H1 (cell line): ENCODE results near the gene CNNM2. TPM values are rescaled to one million over a fixed set of nuclear protein-coding genes. Genes with fewer than 3 reads are reported as not detected.

Experiments
- CTCF ChIA-PET: fragments of 300-600 bp; sonication (Branson Sonifier 250); formaldehyde crosslinking; loops from one replicate; lab custom pipeline; 2021; ENCODE audit not compliant: partially characterized antibody; lab: Charles Lee
- POLR2A ChIA-PET: fragments of 300-600 bp; sonication (Branson Sonifier 250); formaldehyde crosslinking; loops from one replicate; lab custom pipeline; 2021; ENCODE audit warnings: inconsistent platforms; ENCODE audit not compliant: partially characterized antibody; lab: Charles Lee
- DNase-seq, 2 experiments: peaks; one replicate each; pipeline versions ENCODE4 v3.0.0 to v3.0.0-alpha.2; 2010 to 2022; ENCODE audit warnings: low spot score in 2 of 2, low read depth in 1 of 2, mixed read lengths in 1 of 2
- FAIRE-seq: peaks from 2 replicates; lab custom pipeline; 2011; peaks lifted over from hg19 to GRCh38; lab: Jason Lieb, UNC
- H2AFZ ChIP-seq: 2 replicates; pipeline ENCODE4 v1.8.1; 2012; ENCODE audit warnings: low read length, inconsistent platforms
- H2AK5ac ChIP-seq: 2 replicates; pipeline ENCODE4 v1.6.1; 2013; ENCODE audit warnings: low read depth, low read length
- H2BK120ac ChIP-seq: replicated peaks from 2 replicates; pipeline ENCODE3; 2013; ENCODE audit warnings: low read depth, low read length, inconsistent platforms
- H2BK12ac ChIP-seq: 2 replicates; pipeline ENCODE4 v1.6.1; 2013; ENCODE audit warnings: low read depth, low read length
- H2BK15ac ChIP-seq: 2 replicates; pipeline ENCODE4 v1.6.1; 2013; ENCODE audit warnings: low read length
- H2BK20ac ChIP-seq: 2 replicates; pipeline ENCODE4 v1.6.1; 2013; ENCODE audit warnings: low read length
- H2BK5ac ChIP-seq: 2 replicates; pipeline ENCODE4 v1.6.1; 2013; ENCODE audit warnings: low read depth, low read length
- H3K14ac ChIP-seq: 2 replicates; pipeline ENCODE4 v1.6.1; 2013; ENCODE audit warnings: inconsistent platforms; ENCODE audit not compliant: insufficient read length
- H3K18ac ChIP-seq: 2 replicates; pipeline ENCODE4 v1.6.1; 2013; ENCODE audit warnings: low read length; ENCODE audit errors: extremely low read depth
- H3K23ac ChIP-seq: 2 replicates; pipeline ENCODE4 v1.6.1; 2013; ENCODE audit warnings: inconsistent platforms; ENCODE audit not compliant: insufficient read length
- H3K23me2 ChIP-seq: 2 replicates; pipeline ENCODE4 v1.6.1; 2013; ENCODE audit warnings: low read depth, low read length
- H3K27ac ChIP-seq: 2 replicates; pipeline ENCODE4 v1.6.1; 2011; ENCODE audit warnings: low read depth, low read length, inconsistent platforms
- H3K27me3 ChIP-seq, 4 experiments: replicated peaks in 1 of 4; 1 replicate in 1 of 4; 2 replicates in 3 of 4; pipeline versions ENCODE4 v1.6.1 to v1.8.1; 2011 to 2013; ENCODE audit warnings: low read length in 3 of 4, mild to moderate bottlenecking in 3 of 4, inconsistent platforms in 2 of 4, mixed read lengths in 2 of 4, moderate library complexity in 1 of 4; ENCODE audit not compliant: control insufficient read depth in 3 of 4, insufficient read depth in 3 of 4; ENCODE audit errors: extremely low read depth in 1 of 4
- H3K36me3 ChIP-seq, 4 experiments: 2 replicates each; pipeline versions ENCODE4 v1.6.1 to v1.8.1; 2011 to 2013; ENCODE audit warnings: mild to moderate bottlenecking in 4 of 4, low read length in 3 of 4, moderate library complexity in 2 of 4, control low read depth in 1 of 4, inconsistent platforms in 1 of 4; ENCODE audit not compliant: insufficient read depth in 4 of 4, control insufficient read depth in 2 of 4
- H3K4ac ChIP-seq: replicated peaks from 2 replicates; pipeline ENCODE3; 2013; ENCODE audit warnings: low read length, low read depth, mixed read lengths, inconsistent platforms; ENCODE audit not compliant: insufficient read length
- H3K4me1 ChIP-seq, 4 experiments: replicated peaks in 1 of 4; 1 replicate in 1 of 4; 2 replicates in 3 of 4; pipeline versions ENCODE4 v1.6.1 to v1.8.1; 2011 to 2013; ENCODE audit warnings: low read length in 3 of 4, inconsistent platforms in 2 of 4, mixed read lengths in 1 of 4; ENCODE audit not compliant: insufficient read depth in 4 of 4, control insufficient read depth in 3 of 4
- H3K4me2 ChIP-seq, 2 experiments: 2 replicates each; pipeline versions ENCODE4 v1.6.1 to v1.8.1; 2011 to 2013; ENCODE audit warnings: low read depth in 2 of 2, low read length in 2 of 2, control low read depth in 1 of 2, inconsistent platforms in 1 of 2, mild to moderate bottlenecking in 1 of 2; ENCODE audit not compliant: insufficient read depth in 1 of 2
- H3K4me3 ChIP-seq, 4 experiments: fragments of 200-600, 300-600 bp in 1 of 4; sonication (generic), shearing (Covaris generic), sonication (Bioruptor Twin) in 1 of 4; 2 replicates each; pipeline versions ENCODE4 v1.5.1 to v1.8.1; 2011 to 2016; ENCODE audit warnings: low read length in 4 of 4, low read depth in 3 of 4, control low read depth in 2 of 4, inconsistent platforms in 2 of 4, mild to moderate bottlenecking in 2 of 4, mixed read lengths in 1 of 4, moderate library complexity in 1 of 4; ENCODE audit not compliant: insufficient read depth in 2 of 4; ENCODE audit errors: extremely low read depth in 1 of 4
- H3K56ac ChIP-seq: replicated peaks from 2 replicates; pipeline ENCODE3; 2013; ENCODE audit warnings: low read depth, mild to moderate bottlenecking, mixed read lengths, low read length, inconsistent platforms; ENCODE audit not compliant: insufficient read length
- H3K79me1 ChIP-seq: 2 replicates; pipeline ENCODE4 v1.6.1; 2013; ENCODE audit warnings: low read depth, low read length, control low read depth
- H3K79me2 ChIP-seq, 2 experiments: 2 replicates each; pipeline versions ENCODE4 v1.6.1 to v1.8.1; 2012 to 2013; ENCODE audit warnings: low read length in 2 of 2, mild to moderate bottlenecking in 2 of 2, inconsistent platforms in 1 of 2; ENCODE audit not compliant: insufficient read depth in 2 of 2, control insufficient read depth in 1 of 2
- H3K9ac ChIP-seq, 4 experiments: replicated peaks in 1 of 4; 1 replicate in 1 of 4; 2 replicates in 3 of 4; pipeline versions ENCODE4 v1.6.1 to v1.8.1; 2011 to 2013; ENCODE audit warnings: low read depth in 3 of 4, low read length in 3 of 4, control low read depth in 2 of 4, mild to moderate bottlenecking in 2 of 4, moderate library complexity in 2 of 4, inconsistent platforms in 1 of 4; ENCODE audit errors: extremely low read depth in 1 of 4
- H3K9me3 ChIP-seq, 2 experiments: 2 replicates each; pipeline versions ENCODE4 v1.6.1 to v1.8.1; 2012 to 2013; ENCODE audit warnings: mild to moderate bottlenecking in 2 of 2, moderate library complexity in 2 of 2, control low read depth in 1 of 2, inconsistent platforms in 1 of 2, low read depth in 1 of 2, low read length in 1 of 2, mixed read lengths in 1 of 2; ENCODE audit not compliant: insufficient read depth in 2 of 2
- H4K20me1 ChIP-seq, 2 experiments: replicated peaks in 1 of 2; 2 replicates each; pipeline versions ENCODE3 to v1.8.1; 2011 to 2013; ENCODE audit warnings: inconsistent platforms in 2 of 2, low read length in 2 of 2, mild to moderate bottlenecking in 1 of 2; ENCODE audit not compliant: insufficient read depth in 2 of 2, control insufficient read depth in 1 of 2
- H4K5ac ChIP-seq: 2 replicates; pipeline ENCODE4 v1.6.1; 2013; ENCODE audit warnings: low read length, low read depth, mixed read lengths, inconsistent platforms; ENCODE audit not compliant: insufficient read length
- H4K8ac ChIP-seq: 2 replicates; pipeline ENCODE4 v1.8.0; 2013; ENCODE audit warnings: mild to moderate bottlenecking, moderate library complexity, low read length, inconsistent platforms; ENCODE audit not compliant: insufficient read depth; ENCODE audit errors: extremely low read depth
- H4K91ac ChIP-seq: replicated peaks from 2 replicates; pipeline ENCODE3; 2013; ENCODE audit warnings: low read length, mixed read lengths, inconsistent platforms; ENCODE audit not compliant: insufficient read length
- CEBPB ChIP-seq: IDR thresholded peaks from 2 replicates; pipeline ENCODE4 v1.6.1; 2012; ENCODE audit warnings: low read depth, low read length
- KDM5A ChIP-seq: fragments of 200-600 bp; IDR thresholded peaks from 2 replicates; pipeline ENCODE4 v1.7.1; 2012; ENCODE audit warnings: mild to moderate bottlenecking, low read length, inconsistent platforms, mixed read lengths
- POLR2A ChIP-seq, 2 experiments: IDR thresholded peaks; 1 replicate in 1 of 2; 2 replicates in 1 of 2; pipeline ENCODE4 v1.6.1; 2011; ENCODE audit warnings: low read depth in 2 of 2, low read length in 2 of 2, mild to moderate bottlenecking in 2 of 2; ENCODE audit errors: control extremely low read depth in 1 of 2
- RAD21 ChIP-seq, 2 experiments: IDR thresholded peaks in 1 of 2; conservative IDR thresholded peaks in 1 of 2; 2 replicates each; pipeline ENCODE4 v1.6.1; 2011; ENCODE audit warnings: low read depth in 2 of 2, low read length in 2 of 2, improper control_type of control experiment in 1 of 2, inconsistent platforms in 1 of 2, mild to moderate bottlenecking in 1 of 2, moderate library complexity in 1 of 2
- SIX5 ChIP-seq: IDR thresholded peaks from 2 replicates; pipeline ENCODE4 v1.6.1; 2011; ENCODE audit warnings: mild to moderate bottlenecking, low read depth, low read length
- TBP ChIP-seq: IDR thresholded peaks from 2 replicates; pipeline ENCODE4 v1.6.1; 2011; ENCODE audit warnings: low read depth, low read length, improper control_type of control experiment
- WGBS, 2 experiments: shearing (Covaris generic) in 1 of 2; methylation state at CpG; one replicate each; pipeline versions ENCODE4 v1.1.6 to v1.1.7; 2013 to 2015; ENCODE audit warnings: low lambda C conversion rate in 2 of 2, mixed read lengths in 2 of 2, inconsistent platforms in 1 of 2, low coverage in 1 of 2, missing lambda C conversion rate in 1 of 2; ENCODE audit not compliant: insufficient replicate concordance in 2 of 2, insufficient coverage in 1 of 2, insufficient read length in 1 of 2; ENCODE audit errors: extremely low coverage in 1 of 2, missing lambda C conversion rate in 1 of 2; 5-methylcytosine and 5-hydroxymethylcytosine counted together
- polyA plus RNA-seq, 7 experiments: library from polyadenylated mRNA; depleted of rRNA in 3 of 7; stranded (reverse) in 5 of 7; unstranded in 2 of 7; fragments of >200 nt in 5 of 7; fragments of 200-250 nt in 2 of 7; gene quantifications; 1 replicate in 5 of 7; 2 replicates in 1 of 7; 4 replicates in 1 of 7; pipeline versions ENCODE4 v1.2.1 to v1.2.3, GENCODE V29; 2011 to 2013; ENCODE audit warnings: missing spikeins in 2 of 7, mixed read lengths in 2 of 7
- total RNA-seq: library from RNA; stranded (reverse); fragmentation: NEBNext Ultra II Directional; extraction: Animal tissue kit (Norgen Biotek cat#: 25700); gene quantifications from 2 replicates; pipeline ENCODE4 v1.2.1, GENCODE V29; 2021
- TF ChIP-seq, protein P1 (sequence below), 3 experiments: IDR thresholded peaks; 1 replicate in 2 of 3; 2 replicates in 1 of 3; pipeline versions ENCODE4 v1.5.1 to v1.6.1; 2011; ENCODE audit warnings: low read length in 3 of 3, mild to moderate bottlenecking in 3 of 3, inconsistent platforms in 2 of 3, low read depth in 1 of 3, moderate library complexity in 1 of 3; ENCODE audit not compliant: insufficient read depth in 1 of 3; ENCODE audit errors: control extremely low read depth in 1 of 3
- TF ChIP-seq, protein P2 (sequence below): IDR thresholded peaks from 2 replicates; pipeline ENCODE4 v1.6.1; 2011; ENCODE audit warnings: low read length, improper control_type of control experiment
- TF ChIP-seq, protein P3 (sequence below): IDR thresholded peaks from 2 replicates; pipeline ENCODE4 v1.6.1; 2012; ENCODE audit warnings: inconsistent platforms

CNNM2 gene
- total and polyA plus RNA-seq, 2 of the 8 experiments (the other 6 are each of a cell fraction or from before 2014, with no cell fraction given) = 7.3 to 23.6 TPM

DNA sequence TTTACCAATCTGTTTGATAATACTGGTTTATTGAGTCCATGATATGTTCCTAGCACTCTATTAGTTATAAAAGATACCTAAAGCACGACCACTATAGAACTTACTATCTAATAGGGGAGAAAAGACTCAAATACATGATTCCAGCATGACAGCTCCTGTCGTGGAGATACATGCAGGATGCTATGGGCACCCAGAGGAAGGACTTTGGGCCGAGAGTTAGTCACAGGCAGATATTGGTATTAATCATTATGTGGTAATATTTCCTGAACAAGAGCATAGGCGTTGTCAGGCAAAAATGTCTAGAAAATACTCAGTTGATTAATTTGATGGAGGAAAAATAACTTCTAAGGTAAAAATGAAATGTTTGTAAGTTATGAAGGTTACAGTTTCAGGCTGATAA is 31.8 kb downstream of the CNNM2 start:
- Histone ChIP-seq H3K36me3 (no peaks in the 10 kb centered on the region), H3K27me3 (no peaks in the 10 kb centered on the region), H2AFZ (no peak overlapping the region), H3K23ac (no peak overlapping the region), H3K14ac (no peak overlapping the region), H3K23me2 (no peaks in the 10 kb centered on the region), H2BK20ac (no peak overlapping the region), H3K56ac (no peak overlapping the region), H4K5ac (no peak overlapping the region), H2BK5ac (no peak overlapping the region), H2BK15ac (no peak overlapping the region), H3K4ac (no peak overlapping the region), H2BK120ac (no peak overlapping the region), H3K9me3 (no peaks in the 10 kb centered on the region), H3K9ac (no peak overlapping the region), H3K4me1 (peaks cover 0 to 3% (median 0%) of the 10 kb centered on the region in 4 experiments; a peak in 3 of 7 replicates), H3K4me3 (no peak overlapping the region), H3K79me2 (no peaks in the 10 kb centered on the region), H3K4me2 (no peak overlapping the region), H3K27ac (no peak overlapping the region), H4K8ac (no peak overlapping the region), H2BK12ac (no peak overlapping the region), H3K18ac (no peak overlapping the region), H2AK5ac (no peak overlapping the region), H3K79me1 (no peaks in the 10 kb centered on the region), H4K20me1 (no peaks in the 10 kb centered on the region), H4K91ac (no peak overlapping the region)
- POLR2A ChIA-PET = no interaction called here
- FAIRE-seq = no peak
- WGBS, 2 experiments = 92% methylated on average over 4 of the region's 4 CpGs; no CpG with 5 or more reads in 1 of the 2 experiments
- CTCF ChIA-PET = interaction anchor here (0.6 to 1.8 kb wide), 5 partner anchors 15 to 141 kb away, joined by 3 to 5 read pairs (median 3); no protein-coding TSS in a partner anchor
- no peak for DNase-seq
- TF ChIP-seq, protein P1, sequence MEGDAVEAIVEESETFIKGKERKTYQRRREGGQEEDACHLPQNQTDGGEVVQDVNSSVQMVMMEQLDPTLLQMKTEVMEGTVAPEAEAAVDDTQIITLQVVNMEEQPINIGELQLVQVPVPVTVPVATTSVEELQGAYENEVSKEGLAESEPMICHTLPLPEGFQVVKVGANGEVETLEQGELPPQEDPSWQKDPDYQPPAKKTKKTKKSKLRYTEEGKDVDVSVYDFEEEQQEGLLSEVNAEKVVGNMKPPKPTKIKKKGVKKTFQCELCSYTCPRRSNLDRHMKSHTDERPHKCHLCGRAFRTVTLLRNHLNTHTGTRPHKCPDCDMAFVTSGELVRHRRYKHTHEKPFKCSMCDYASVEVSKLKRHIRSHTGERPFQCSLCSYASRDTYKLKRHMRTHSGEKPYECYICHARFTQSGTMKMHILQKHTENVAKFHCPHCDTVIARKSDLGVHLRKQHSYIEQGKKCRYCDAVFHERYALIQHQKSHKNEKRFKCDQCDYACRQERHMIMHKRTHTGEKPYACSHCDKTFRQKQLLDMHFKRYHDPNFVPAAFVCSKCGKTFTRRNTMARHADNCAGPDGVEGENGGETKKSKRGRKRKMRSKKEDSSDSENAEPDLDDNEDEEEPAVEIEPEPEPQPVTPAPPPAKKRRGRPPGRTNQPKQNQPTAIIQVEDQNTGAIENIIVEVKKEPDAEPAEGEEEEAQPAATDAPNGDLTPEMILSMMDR (IDR thresholded peaks at IDR 0.05; ENCODE audit: control extremely low read depth in 1 of 3, insufficient read depth in 1 of 3, low read depth in 1 of 3, low read length in 3 of 3) = no peak
- no peak for TF ChIP-seq POLR2A (IDR thresholded peaks at IDR 0.05; ENCODE audit: control extremely low read depth in 1 of 2, low read depth in 2 of 2, low read length in 2 of 2)
- TF ChIP-seq, protein P2, sequence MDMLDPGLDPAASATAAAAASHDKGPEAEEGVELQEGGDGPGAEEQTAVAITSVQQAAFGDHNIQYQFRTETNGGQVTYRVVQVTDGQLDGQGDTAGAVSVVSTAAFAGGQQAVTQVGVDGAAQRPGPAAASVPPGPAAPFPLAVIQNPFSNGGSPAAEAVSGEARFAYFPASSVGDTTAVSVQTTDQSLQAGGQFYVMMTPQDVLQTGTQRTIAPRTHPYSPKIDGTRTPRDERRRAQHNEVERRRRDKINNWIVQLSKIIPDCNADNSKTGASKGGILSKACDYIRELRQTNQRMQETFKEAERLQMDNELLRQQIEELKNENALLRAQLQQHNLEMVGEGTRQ = no peak
- TF ChIP-seq SIX5 = no peak
- TF ChIP-seq, protein P3, sequence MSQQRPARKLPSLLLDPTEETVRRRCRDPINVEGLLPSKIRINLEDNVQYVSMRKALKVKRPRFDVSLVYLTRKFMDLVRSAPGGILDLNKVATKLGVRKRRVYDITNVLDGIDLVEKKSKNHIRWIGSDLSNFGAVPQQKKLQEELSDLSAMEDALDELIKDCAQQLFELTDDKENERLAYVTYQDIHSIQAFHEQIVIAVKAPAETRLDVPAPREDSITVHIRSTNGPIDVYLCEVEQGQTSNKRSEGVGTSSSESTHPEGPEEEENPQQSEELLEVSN = no peak
- TF ChIP-seq KDM5A = no peak
- no peak for TF ChIP-seq CEBPB
- TF ChIP-seq TBP = no peak
- TF ChIP-seq RAD21 (IDR thresholded peaks at IDR 0.05 in 1 of 2, conservative IDR thresholded peaks at IDR 0.05 in 1 of 2; ENCODE audit: low read depth in 2 of 2, low read length in 2 of 2) = no peak
